K562 (cell line): ENCODE measurements around the gene CCDC85C. TPM values are rescaled to one million over a fixed set of nuclear protein-coding genes. Genes with fewer than 3 reads are reported as not detected.

Experiments used
- ATAC-seq: fragments of 200-7000 bp; cut with Tn5 transposase; 3 replicates; pipeline ENCODE4 v1.9.1; 2020; ENCODE audit warnings: moderate library complexity
- BruUV-seq: library from RNA; stranded (reverse); fragments of 400-500 nt; replicated peaks from 2 replicates; lab custom pipeline; 2021; lab: Mats Ljungman, UMichigan
- CTCF ChIA-PET: fragments of 300-600 bp; formaldehyde crosslinking; extraction: SDS; loops from one replicate; lab custom pipeline; 2021; ENCODE audit warnings: low intra/inter-chr PET ratio; lab: Yijun Ruan, JAX
- POLR2A ChIA-PET: fragments of 300-600, 350-650 bp; sonication (Branson Sonifier 250); formaldehyde crosslinking; extraction: SDS; loops from one replicate; lab custom pipeline; 2021; ENCODE audit warnings: antibody characterized with exemption, inconsistent platforms; lab: Yijun Ruan, JAX
- DNase-seq, 4 experiments: peaks; one replicate each; pipeline versions ENCODE4 v3.0.0 to v3.0.0-alpha.2; 2011 to 2018; ENCODE audit warnings: low spot score in 3 of 4, mixed read lengths in 3 of 4; ENCODE audit errors: extremely low read depth in 1 of 4
- FAIRE-seq: peaks from 2 replicates; lab custom pipeline; 2011; peaks lifted over from hg19 to GRCh38; lab: Jason Lieb, UNC
- H2AFZ ChIP-seq: 2 replicates; pipeline ENCODE4 v1.6.0; 2011; ENCODE audit warnings: low read depth, low read length, control low read depth, inconsistent platforms
- H3K27ac ChIP-seq: fragments of 200-600 bp; 3 replicates; pipeline ENCODE4 v1.8.0; 2011; ENCODE audit warnings: low read depth, mild to moderate bottlenecking, control low read depth, inconsistent platforms, low read length, moderate library complexity, mixed read lengths; ENCODE audit errors: extremely low read depth
- H3K27me3 ChIP-seq, 2 experiments: fragments of 300-600 bp in 1 of 2; 2 replicates in 1 of 2; 3 replicates in 1 of 2; pipeline versions ENCODE4 v1.6.0 to v1.8.0; 2011; ENCODE audit warnings: inconsistent platforms in 2 of 2, low read length in 2 of 2, mild to moderate bottlenecking in 1 of 2, mixed read lengths in 1 of 2, moderate library complexity in 1 of 2; ENCODE audit not compliant: control insufficient read depth in 2 of 2, insufficient read depth in 2 of 2
- H3K36me3 ChIP-seq: fragments of 300-600 bp; 3 replicates; pipeline ENCODE4 v1.8.0; 2011; ENCODE audit warnings: mild to moderate bottlenecking, low read length, inconsistent platforms; ENCODE audit not compliant: control insufficient read depth, insufficient read depth
- H3K4me1 ChIP-seq, 2 experiments: fragments of 200-600 bp in 1 of 2; replicated peaks in 1 of 2; 2 replicates in 1 of 2; 3 replicates in 1 of 2; pipeline versions ENCODE4 v1.5.1 to v1.8.0; 2011; ENCODE audit warnings: inconsistent platforms in 2 of 2, low read length in 2 of 2, mild to moderate bottlenecking in 1 of 2, mixed read lengths in 1 of 2, moderate library complexity in 1 of 2; ENCODE audit not compliant: control insufficient read depth in 2 of 2, insufficient read depth in 2 of 2
- H3K4me2 ChIP-seq: 2 replicates; pipeline ENCODE4 v1.6.1; 2011; ENCODE audit warnings: low read length, control low read depth, inconsistent platforms, mixed read lengths; ENCODE audit not compliant: insufficient read depth
- H3K4me3 ChIP-seq: fragments of 200-600 bp; sonication (generic), shearing (Covaris generic); 2 replicates; pipeline ENCODE4 v1.5.1; 2016; ENCODE audit warnings: control low read depth, inconsistent platforms
- H3K79me2 ChIP-seq: fragments of 200-600 bp; 3 replicates; pipeline ENCODE4 v1.8.0; 2011; ENCODE audit warnings: low read length, inconsistent platforms; ENCODE audit not compliant: control insufficient read depth, insufficient read depth
- H3K9ac ChIP-seq, 2 experiments: 2 replicates each; pipeline versions ENCODE4 v1.6.0 to v1.6.1; 2011; ENCODE audit warnings: low read depth in 2 of 2, low read length in 2 of 2, control low read depth in 1 of 2, inconsistent platforms in 1 of 2, mild to moderate bottlenecking in 1 of 2, mixed read lengths in 1 of 2; ENCODE audit not compliant: insufficient read depth in 1 of 2
- H3K9me1 ChIP-seq: one replicate; pipeline ENCODE4 v1.6.0; 2011; ENCODE audit warnings: inconsistent platforms, mild to moderate bottlenecking, low read length, moderate library complexity; ENCODE audit not compliant: control insufficient read depth, insufficient read depth
- H3K9me3 ChIP-seq: replicated peaks from 2 replicates; pipeline ENCODE4 v1.5.1; 2011; ENCODE audit warnings: low read depth, low read length, inconsistent platforms; ENCODE audit not compliant: control insufficient read depth, insufficient read depth
- H4K20me1 ChIP-seq: replicated peaks from 2 replicates; pipeline ENCODE4 v1.6.1; 2011; ENCODE audit warnings: low read length, inconsistent platforms, mixed read lengths; ENCODE audit not compliant: control insufficient read depth, insufficient read depth
- BRD4 ChIP-seq: fragments of 200-600 bp; sonication (generic); IDR thresholded peaks from 2 replicates; pipeline ENCODE4 v1.6.1; 2017; ENCODE audit warnings: inconsistent platforms
- CSDE1 ChIP-seq, 2 experiments: fragments of 450-650 bp; IDR thresholded peaks; 2 replicates each; pipeline ENCODE4 v1.6.1; 2016; ENCODE audit warnings: mild to moderate bottlenecking in 1 of 2
- FOXK1 ChIP-seq: sonication (generic); formaldehyde crosslinking; IDR thresholded peaks from 2 replicates; pipeline ENCODE4 v1.8.0; 2022; ENCODE audit warnings: missing genetic modification reagents, mild to moderate bottlenecking, borderline replicate concordance
- ZC3H8 ChIP-seq: fragments of 450-650 bp; IDR thresholded peaks from 2 replicates; pipeline ENCODE4 v1.6.1; 2017
- ZNF134 ChIP-seq: fragments of 250-450 bp; sonication (Bioruptor Pico); conservative IDR thresholded peaks from 2 replicates; pipeline ENCODE4 v1.4.0; 2020
- ZNF165 ChIP-seq: fragments of 250-450 bp; sonication (Bioruptor Pico); IDR thresholded peaks from 2 replicates; pipeline ENCODE4 v1.4.0; 2020; ENCODE audit warnings: borderline replicate concordance
- WGBS: fragments of 100-300 bp; shearing (Covaris generic); methylation state at CpG from one replicate; pipeline ENCODE4 v1.1.6; 2016; ENCODE audit warnings: low coverage, mixed read lengths; ENCODE audit not compliant: insufficient coverage; ENCODE audit errors: missing lambda C conversion rate; 5-methylcytosine and 5-hydroxymethylcytosine counted together
- in situ Hi-C: fragments of 300-500 bp; cut with MboI; formaldehyde crosslinking; loops from 4 replicates; pipeline ENCODE4 v1.15.0; 2018; ENCODE audit warnings: inconsistent platforms, mixed read lengths
- intact Hi-C: fragments of 100-400 bp; cut with micrococcal nuclease; formaldehyde crosslinking; loops from 2 replicates; pipeline ENCODE4 v1.14.2; 2022
- polyA plus RNA-seq, 8 experiments: library from polyadenylated mRNA; depleted of rRNA in 4 of 8; stranded (reverse) in 5 of 8; unstranded in 3 of 8; fragments of >200 nt; fragmentation: Nextera tagmentation in 2 of 8; fragmentation: Illumina TruSeq in 1 of 8; extraction: Ambion mirVana in 2 of 8; extraction: Trizol in 1 of 8; gene quantifications; 2 replicates each; pipeline versions ENCODE4 v1.2.1 to v1.2.3, GENCODE V29; 2011 to 2014; ENCODE audit warnings: inconsistent platforms in 1 of 8, missing spikeins in 1 of 8
- total RNA-seq, 7 experiments: library from RNA; depleted of rRNA in 6 of 7; stranded (reverse); fragments of >200 nt in 6 of 7; fragmentation: Illumina TruSeq in 2 of 7; extraction: Trizol in 2 of 7; gene quantifications; 2 replicates each; pipeline versions ENCODE4 v1.2.1 to v1.2.3, GENCODE V29; 2011 to 2021; ENCODE audit warnings: low replicate concordance in 1 of 7
- TF ChIP-seq, protein P1 (sequence below): fragments of 250-450 bp; sonication (Bioruptor Pico); IDR thresholded peaks from 2 replicates; pipeline ENCODE4 v1.8.0; 2021; ENCODE audit warnings: moderate library complexity, mild to moderate bottlenecking, inconsistent platforms

CCDC85C gene
- total and polyA plus RNA-seq, 9 of the 15 experiments (the other 6 are each of a cell fraction or from before 2014, with no cell fraction given), result 0.18 to 22.0 (median 6.3) TPM

DNA sequence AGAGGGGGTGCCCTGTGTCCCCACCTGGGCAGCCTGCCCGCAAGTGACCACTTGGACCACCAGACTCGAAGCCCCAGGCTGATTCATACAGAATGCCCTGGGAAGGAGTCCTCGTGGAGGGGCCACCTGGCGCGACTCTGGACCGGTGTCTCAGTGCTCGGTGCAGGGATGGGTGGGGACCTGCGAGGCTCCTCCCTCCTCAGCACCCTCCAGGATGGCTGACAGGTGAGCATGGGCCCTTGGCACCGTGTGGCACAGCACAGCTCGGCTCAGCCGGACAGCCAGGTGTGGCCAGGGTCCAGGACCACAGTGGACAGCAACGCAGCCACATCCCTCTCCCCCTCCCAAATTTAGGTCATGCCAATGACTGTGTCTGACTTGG lies 78.3 kb downstream of the CCDC85C start:
- intact Hi-C loops (no loop called here), in situ Hi-C loops (loop anchor here (10.0 kb wide), 1 partner anchor 359 kb away; no protein-coding TSS in a partner anchor)
- WGBS, result 42% methylated on average over 2 of the region's 12 CpGs
- H3K27ac ChIP-seq, result no peak overlapping the region
- no peak overlapping the region for H3K4me3 ChIP-seq
- no peaks in the 10 kb centered on the region for H3K9me1 ChIP-seq
- peaks cover 11 to 48% of the 10 kb centered on the region in 2 experiments for H3K4me1 ChIP-seq
- no peaks in the 10 kb centered on the region for H3K27me3 ChIP-seq
- no peak for ATAC-seq
- TF ChIP-seq, protein P1, sequence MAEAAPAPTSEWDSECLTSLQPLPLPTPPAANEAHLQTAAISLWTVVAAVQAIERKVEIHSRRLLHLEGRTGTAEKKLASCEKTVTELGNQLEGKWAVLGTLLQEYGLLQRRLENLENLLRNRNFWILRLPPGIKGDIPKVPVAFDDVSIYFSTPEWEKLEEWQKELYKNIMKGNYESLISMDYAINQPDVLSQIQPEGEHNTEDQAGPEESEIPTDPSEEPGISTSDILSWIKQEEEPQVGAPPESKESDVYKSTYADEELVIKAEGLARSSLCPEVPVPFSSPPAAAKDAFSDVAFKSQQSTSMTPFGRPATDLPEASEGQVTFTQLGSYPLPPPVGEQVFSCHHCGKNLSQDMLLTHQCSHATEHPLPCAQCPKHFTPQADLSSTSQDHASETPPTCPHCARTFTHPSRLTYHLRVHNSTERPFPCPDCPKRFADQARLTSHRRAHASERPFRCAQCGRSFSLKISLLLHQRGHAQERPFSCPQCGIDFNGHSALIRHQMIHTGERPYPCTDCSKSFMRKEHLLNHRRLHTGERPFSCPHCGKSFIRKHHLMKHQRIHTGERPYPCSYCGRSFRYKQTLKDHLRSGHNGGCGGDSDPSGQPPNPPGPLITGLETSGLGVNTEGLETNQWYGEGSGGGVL (CRISPR knock-in tag), result no peak
- TF ChIP-seq ZC3H8 (no peak), ZNF165 (no peak), CSDE1 (IDR thresholded peaks at IDR 0.05) (no peak), FOXK1 (CRISPR knock-in tag) (no peak), BRD4 (no peak), ZNF134 (CRISPR knock-in tag) (no peak)
- no peak overlapping the region; a peak in 1 of 4 replicates for H3K9ac ChIP-seq
- H3K9me3 ChIP-seq, result no peaks in the 10 kb centered on the region
- no peaks in the 10 kb centered on the region for H3K79me2 ChIP-seq
- no peak overlapping the region for H3K4me2 ChIP-seq
- no peaks in the 10 kb centered on the region; the same call in 1 of the 2 replicates for H4K20me1 ChIP-seq
- CTCF ChIA-PET, result no interaction called here
- POLR2A ChIA-PET, result interaction anchor here (0.5 to 1.2 kb wide), 4 partner anchors 10 to 20 kb away, joined by 3 to 4 read pairs (median 3); no protein-coding TSS in a partner anchor
- DNase-seq, result no peak
- H3K36me3 ChIP-seq, result no peaks in the 10 kb centered on the region
- FAIRE-seq, result no peak
- H2AFZ ChIP-seq, result no peak overlapping the region
- no TSS peak for BruUV-seq
